HG02943 (cell line): Measurements from ENCODE around the gene FAM204A.

Experiments
- ATAC-seq: cut with Tn5 transposase; IDR thresholded peaks from one replicate; pipeline ENCODE4 v1.9.1; 2021; ENCODE audit warnings: mild to moderate bottlenecking, low read depth, moderate library complexity; ENCODE audit not compliant: unreplicated experiment

The FAM204A gene

DNA sequence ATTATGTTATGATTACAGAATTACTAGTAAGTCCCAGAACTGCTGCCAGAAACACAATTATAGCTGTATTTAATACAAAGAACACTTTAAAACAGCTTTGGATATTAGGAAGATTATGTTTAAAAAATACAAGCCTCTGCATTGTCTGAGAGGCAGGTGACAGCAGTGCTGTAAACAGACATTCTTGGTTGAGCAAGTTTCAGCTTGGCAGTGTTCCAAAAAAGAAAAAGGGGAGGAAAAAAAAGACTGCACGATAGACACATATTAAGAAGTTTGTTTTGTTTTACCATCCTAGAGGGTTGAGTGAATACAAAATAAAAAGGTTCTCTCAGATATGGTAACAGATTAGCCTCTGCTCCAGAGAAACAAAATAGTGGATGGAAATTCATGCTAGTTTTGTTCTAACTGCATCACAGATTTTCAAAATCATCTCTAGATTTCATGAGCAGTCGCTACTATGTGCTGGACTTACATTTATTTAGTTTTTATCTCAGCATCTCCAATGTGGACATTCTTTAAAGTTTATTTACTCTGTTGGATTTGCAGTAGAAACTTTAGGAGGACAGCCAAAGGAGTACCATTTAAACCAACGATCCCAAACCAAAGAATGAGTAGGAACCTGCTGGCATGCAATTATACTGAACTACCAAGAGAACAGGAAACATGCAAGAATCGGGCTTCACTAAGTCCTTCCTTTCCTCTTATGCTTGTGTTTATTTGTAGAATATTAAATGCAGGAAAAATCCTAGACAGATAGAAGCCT lies 9.0 kb downstream of the FAM204A start:
- ATAC-seq, result no peak

- ATAC-seq, result peak; percentile 83
Observed at GRCh38 chr10:118332236-118332635, 9.9 kb downstream of the FAM204A start.

GRCh38 chr10:118330295-118331076 lies 11.6 kb downstream of the FAM204A start:
- no peak for ATAC-seq

- ATAC-seq, result no peak
Observed at GRCh38 chr10:118324140-118324539, 18.0 kb downstream of the FAM204A start.

GRCh38 chr10:118321724-118322575 lies 20.2 kb downstream of the FAM204A start:
- no peak for ATAC-seq

DNA sequence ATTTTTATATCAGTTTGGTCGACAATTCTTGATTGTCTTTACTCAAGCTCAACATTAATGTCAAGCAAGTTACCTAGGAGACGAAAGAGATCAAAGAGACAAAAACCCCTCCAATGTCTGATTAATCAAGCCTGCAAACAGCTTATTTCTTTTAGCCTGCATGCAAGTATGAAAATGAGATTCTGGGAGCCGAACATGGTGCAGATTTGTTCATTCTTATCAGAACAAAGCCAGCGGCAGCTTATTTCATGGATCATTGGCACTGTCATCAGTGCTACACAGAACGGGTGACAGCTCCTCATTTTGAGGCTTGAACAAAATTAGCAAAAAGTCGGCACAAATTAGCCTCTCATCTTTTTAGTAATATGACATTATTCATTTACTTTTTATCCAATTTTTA lies 26.5 kb downstream of the FAM204A start:
- no peak for ATAC-seq

DNA sequence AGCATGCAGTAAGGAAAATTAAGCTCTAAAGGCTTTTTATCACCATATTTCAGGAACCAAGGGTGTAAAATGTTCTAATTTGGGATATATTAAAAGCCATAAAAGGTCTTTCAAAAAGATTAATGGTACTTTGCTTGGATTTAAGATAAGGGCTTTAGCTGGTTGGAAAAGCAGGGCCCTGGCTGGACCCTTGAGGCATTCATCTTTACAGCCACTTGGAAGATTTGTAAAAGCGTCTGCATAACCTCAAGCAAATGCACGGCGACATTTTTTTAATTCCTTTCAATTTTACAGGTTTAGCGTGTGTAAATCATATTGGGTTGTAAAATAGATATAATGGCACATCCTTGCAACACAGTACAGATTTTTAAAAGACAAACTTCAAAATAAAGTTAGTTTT lies 27.2 kb downstream of the FAM204A start:
- ATAC-seq, result no peak

- no peak for ATAC-seq
Observed at GRCh38 chr10:118311505-118311904, 30.6 kb downstream of the FAM204A start.

- no peak for ATAC-seq
Observed at GRCh38 chr10:118310822-118311221, 31.3 kb downstream of the FAM204A start.

- ATAC-seq, result no peak
Observed at GRCh38 chr10:118309911-118310310, 32.2 kb downstream of the FAM204A start.

DNA sequence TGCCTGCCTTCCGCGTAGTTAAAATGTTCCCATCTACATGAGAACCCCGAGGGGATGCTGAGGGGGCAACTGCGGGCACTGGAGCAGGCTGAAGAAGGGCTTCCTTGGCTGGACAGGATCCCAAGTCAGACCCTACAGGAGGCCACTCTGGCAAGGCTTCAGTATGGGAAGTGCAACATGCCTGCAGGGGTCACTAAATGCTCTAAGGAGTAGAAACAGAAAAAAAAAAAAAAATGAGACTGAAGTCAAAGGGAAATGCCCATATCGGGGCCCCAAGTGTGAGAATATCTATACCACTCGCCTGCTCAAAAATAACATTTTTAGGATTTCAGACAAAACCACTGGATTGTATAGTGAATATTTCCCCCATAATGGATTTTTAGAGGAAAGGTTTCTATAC lies 33.5 kb downstream of the FAM204A start:
- ATAC-seq, result no peak

DNA sequence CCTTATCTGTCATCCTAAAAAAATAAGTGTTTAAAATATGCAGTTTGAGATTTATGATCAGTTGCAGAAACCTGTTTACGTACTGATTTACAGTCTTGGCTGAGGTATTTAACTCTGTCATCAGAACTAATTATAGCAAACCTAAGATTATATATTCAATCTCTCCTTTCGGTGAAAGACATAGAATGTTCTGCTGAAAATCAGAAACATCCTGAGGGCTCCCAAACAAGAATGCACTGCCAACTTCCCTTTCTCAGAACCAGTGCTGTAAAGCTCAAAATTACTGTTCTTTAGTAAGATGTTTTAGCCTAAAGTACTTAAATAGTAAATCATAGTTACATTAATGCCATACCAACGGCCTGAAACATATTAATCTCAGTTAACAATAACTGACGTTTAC lies 34.3 kb downstream of the FAM204A start:
- ATAC-seq, result no peak

DNA sequence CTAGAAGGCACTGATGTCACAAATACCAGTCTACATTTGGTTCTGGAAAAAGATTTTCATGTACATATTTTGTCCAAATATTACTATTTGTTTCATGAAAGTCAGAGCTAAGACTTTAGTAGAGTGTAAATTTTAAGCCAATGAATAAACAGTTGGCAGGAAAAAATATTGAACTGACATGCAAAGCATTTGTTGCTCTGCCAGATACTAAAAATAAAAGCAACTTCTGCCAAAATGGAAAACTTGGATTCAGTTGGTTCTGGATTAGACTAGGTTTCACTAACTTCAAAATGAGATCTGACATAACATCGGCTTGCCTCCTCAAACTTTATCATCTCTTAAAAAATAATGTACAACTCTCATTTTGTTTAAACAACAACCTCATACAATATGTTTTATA lies 34.9 kb downstream of the FAM204A start:
- ATAC-seq, result no peak

- no peak for ATAC-seq
Observed at GRCh38 chr10:118305730-118306129, 36.4 kb downstream of the FAM204A start.

GRCh38 chr10:118304521-118304920 lies 37.6 kb downstream of the FAM204A start:
- ATAC-seq, result no peak

GRCh38 chr10:118301211-118301610 lies 40.9 kb downstream of the FAM204A start:
- ATAC-seq, result no peak

DNA sequence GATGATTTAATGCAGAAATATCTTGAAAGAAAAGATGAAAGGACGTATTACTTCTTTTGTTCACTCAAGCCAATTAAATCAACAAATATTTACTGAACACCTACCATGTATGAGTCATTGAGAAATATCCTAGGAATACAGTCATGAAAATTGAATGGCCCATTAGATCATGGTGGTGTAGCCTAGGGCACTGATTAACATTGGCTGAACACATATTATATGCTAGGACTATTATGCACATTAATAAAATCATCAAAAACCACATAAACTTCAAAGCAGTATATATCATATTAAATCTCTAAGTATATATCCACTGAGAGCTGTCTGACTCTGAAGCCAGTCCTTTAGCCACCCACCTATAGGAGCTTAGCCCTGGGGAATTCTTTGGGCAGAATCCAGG lies 41.8 kb downstream of the FAM204A start:
- ATAC-seq, result no peak

GRCh38 chr10:118298787-118299186 lies 43.3 kb downstream of the FAM204A start:
- ATAC-seq, result no peak

DNA sequence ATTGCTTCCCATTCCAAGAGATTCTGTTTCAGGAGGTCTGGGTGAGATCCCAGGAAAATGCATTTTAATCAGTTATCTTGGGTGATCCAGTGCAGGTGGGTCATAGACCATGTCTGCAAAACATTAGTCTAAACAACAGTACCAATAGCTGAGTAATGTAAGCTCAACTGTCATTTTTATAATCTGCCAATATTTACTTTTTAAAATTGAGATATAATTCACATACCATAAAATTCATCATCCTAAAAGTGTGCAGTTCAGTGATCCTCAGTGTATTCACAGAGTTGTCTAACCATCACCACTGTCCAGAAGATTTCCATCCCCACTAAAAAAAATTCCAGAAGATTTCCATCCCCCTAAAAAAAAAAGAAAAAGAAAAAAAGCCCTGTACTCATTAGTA lies 51.0 kb downstream of the FAM204A start:
- ATAC-seq, result no peak

DNA sequence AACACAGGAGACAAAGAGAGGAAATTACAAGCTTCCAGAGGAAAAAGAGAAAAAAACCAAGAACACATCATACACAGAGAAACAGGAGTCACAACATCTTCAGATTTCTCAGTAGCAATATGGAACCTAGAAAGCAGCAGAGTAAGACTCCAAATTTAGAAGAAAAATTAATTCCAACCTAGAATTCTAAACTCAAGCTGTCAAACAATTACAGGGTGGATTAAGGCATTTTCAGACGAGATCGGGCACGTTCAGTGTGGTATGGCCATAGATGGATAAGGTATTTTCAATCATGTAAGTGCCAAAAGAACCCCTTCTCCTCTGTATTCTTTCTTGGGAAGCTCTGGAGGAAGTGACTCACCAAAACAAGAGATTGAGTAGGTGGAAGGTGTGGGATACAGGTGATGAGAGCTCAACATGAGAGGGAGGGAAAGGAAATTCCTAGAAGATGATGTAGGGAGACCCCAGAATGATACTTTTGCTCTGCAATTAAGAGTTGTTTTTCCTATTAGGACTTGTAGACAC lies 51.6 kb downstream of the FAM204A start:
- no peak for ATAC-seq
